GM12872 (cell line): ENCODE data around the gene COG6.

Experiments used
- CTCF ChIP-seq: IDR thresholded peaks from 3 replicates; pipeline ENCODE4 v1.5.1; 2011; ENCODE audit warnings: low read depth, mild to moderate bottlenecking, low read length, moderate library complexity; ENCODE audit not compliant: insufficient read depth

COG6 gene

GRCh38 chr13:39676315-39676876, 20.9 kb downstream of the COG6 start:
- TF ChIP-seq CTCF: peak; percentile 20; the same call in 1 of the 3 replicates

- TF ChIP-seq CTCF: no peak
Observed at GRCh38 chr13:39682310-39682709, 26.8 kb downstream of the COG6 start.

GRCh38 chr13:39682788-39683187, 27.3 kb downstream of the COG6 start:
- no peak for TF ChIP-seq CTCF

- TF ChIP-seq CTCF: no peak
Observed at GRCh38 chr13:39684531-39685137, 29.2 kb downstream of the COG6 start.

- no peak for TF ChIP-seq CTCF
Observed at GRCh38 chr13:39685652-39686051, 30.2 kb downstream of the COG6 start.

- TF ChIP-seq CTCF: no peak
Observed at GRCh38 chr13:39688278-39688677, 32.8 kb downstream of the COG6 start.

GRCh38 chr13:39688699-39689405, 33.4 kb downstream of the COG6 start:
- TF ChIP-seq CTCF: no peak
